SIG-M5 treated with dmso at 0.1 percent for 504 hours (cell line): Measurements from ENCODE around the gene WDR76.

Experiments
- DNase-seq: peaks from one replicate; lab custom pipeline; 2025; ENCODE audit not compliant: unreplicated experiment; lab: John Stamatoyannopoulos, UW

The WDR76 gene

GRCh38 chr15:43911235-43911781 lies 84.5 kb downstream of the WDR76 start:
- peak; percentile 32 for DNase-seq

GRCh38 chr15:43912208-43912607 lies 85.4 kb downstream of the WDR76 start:
- no peak for DNase-seq

GRCh38 chr15:43913026-43913780 lies 86.4 kb downstream of the WDR76 start:
- DNase-seq = no peak

GRCh38 chr15:43913941-43914340 lies 87.1 kb downstream of the WDR76 start:
- DNase-seq = no peak

GRCh38 chr15:43915631-43916325 lies 89.0 kb downstream of the WDR76 start:
- DNase-seq = no peak

- no peak for DNase-seq
Measured at GRCh38 chr15:43916326-43916660, 89.5 kb downstream of the WDR76 start.
